ENCODE measurements around the gene MAJIN. TPM values are rescaled to one million over a fixed set of nuclear protein-coding genes. Genes with fewer than 3 reads are reported as not detected.
"Not testable (repeated sequence)": the region's sequence is repeated elsewhere in the genome, so short reads cannot be mapped to it uniquely, and the experiment has no call there.

The MAJIN gene
- total and polyA plus RNA-seq, 2 experiments from 2014 or later: not detected

DNA sequence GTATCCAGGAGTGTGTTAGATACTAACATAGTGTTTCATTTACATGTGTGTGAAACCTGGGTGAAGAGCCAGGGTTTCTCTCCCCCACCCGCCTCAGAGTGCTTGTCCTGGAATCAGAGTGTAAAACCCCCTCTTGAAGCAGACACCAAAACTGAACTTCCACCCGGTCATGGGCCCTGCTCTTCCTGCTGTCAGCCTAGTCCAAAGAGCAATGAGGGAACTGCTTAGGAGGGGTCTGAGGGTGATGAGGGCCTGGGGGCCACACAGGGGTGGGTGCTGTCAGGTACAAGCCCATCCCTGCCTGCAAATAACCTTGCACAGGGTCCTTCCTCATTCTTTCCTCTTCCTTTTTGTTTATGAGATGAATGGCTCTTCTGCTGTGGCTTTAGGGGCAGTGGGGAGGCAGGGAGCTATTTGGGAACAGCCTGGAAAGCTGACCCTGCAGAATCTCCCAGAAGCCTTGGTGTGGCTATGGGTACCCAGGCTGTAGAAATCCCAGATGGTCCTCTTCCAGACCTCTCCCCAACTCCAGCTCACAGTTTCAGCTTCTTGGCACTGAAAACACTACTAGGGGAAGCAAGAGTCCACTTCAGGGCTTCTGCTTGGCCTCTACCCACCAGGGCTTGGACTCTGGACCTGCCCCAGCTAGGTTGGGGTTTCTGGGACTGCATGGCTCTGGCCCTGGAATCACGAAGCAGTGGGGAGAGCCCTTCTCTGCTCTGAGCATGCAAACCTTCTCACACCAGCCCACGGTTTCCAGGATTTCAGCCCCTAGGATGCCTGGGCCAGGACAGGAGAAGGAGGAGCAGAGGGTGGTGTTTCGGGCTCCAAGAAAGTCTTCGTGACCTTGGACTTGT is 16.3 kb upstream of the MAJIN start:
- H3K36me3 Mint-ChIP-seq (ENCODE audit: low read depth): no peaks in the 10 kb centered on the region
- Histone ChIP-seq H3K79me2 (replicated peaks; ENCODE audit: insufficient read depth) (no peaks in the 10 kb centered on the region), H3K4me3 (no peak overlapping the region), H3K4me1 (ENCODE audit: insufficient read depth) (no peaks in the 10 kb centered on the region), H3K27me3 (ENCODE audit: insufficient read depth) (no peaks in the 10 kb centered on the region), H3K27ac (ENCODE audit: low read depth) (no peak overlapping the region), H2AFZ (no peak overlapping the region), H3K36me3 (ENCODE audit: insufficient read depth) (no peaks in the 10 kb centered on the region), H3F3A (replicated peaks; ENCODE audit: low read depth) (no peaks in the 10 kb centered on the region), H3K9me2 (ENCODE audit: insufficient read depth) (no peaks in the 10 kb centered on the region), H3K4me2 (no peak overlapping the region), H4K20me1 (replicated peaks; ENCODE audit: insufficient read depth) (no peaks in the 10 kb centered on the region)
- H3K27me3 Mint-ChIP-seq (ENCODE audit: insufficient read depth, low read depth, poor library complexity): peaks cover 10% of the 10 kb centered on the region
- H3K4me1 Mint-ChIP-seq: peaks cover 2% of the 10 kb centered on the region; the same call in 1 of the 3 replicates
- TF ChIP-seq EZH2 (IDR thresholded peaks at IDR 0.05; ENCODE audit: low read depth, unreplicated experiment) (no peak), EZH2phosphoT487 (IDR thresholded peaks at IDR 0.05; ENCODE audit: unreplicated experiment) (no peak)
- TF ChIP-seq, protein P1, sequence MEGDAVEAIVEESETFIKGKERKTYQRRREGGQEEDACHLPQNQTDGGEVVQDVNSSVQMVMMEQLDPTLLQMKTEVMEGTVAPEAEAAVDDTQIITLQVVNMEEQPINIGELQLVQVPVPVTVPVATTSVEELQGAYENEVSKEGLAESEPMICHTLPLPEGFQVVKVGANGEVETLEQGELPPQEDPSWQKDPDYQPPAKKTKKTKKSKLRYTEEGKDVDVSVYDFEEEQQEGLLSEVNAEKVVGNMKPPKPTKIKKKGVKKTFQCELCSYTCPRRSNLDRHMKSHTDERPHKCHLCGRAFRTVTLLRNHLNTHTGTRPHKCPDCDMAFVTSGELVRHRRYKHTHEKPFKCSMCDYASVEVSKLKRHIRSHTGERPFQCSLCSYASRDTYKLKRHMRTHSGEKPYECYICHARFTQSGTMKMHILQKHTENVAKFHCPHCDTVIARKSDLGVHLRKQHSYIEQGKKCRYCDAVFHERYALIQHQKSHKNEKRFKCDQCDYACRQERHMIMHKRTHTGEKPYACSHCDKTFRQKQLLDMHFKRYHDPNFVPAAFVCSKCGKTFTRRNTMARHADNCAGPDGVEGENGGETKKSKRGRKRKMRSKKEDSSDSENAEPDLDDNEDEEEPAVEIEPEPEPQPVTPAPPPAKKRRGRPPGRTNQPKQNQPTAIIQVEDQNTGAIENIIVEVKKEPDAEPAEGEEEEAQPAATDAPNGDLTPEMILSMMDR (conservative IDR thresholded peaks at IDR 0.05; ENCODE audit: low read depth in 2 of 2): no peak
- TF ChIP-seq, protein P2, sequence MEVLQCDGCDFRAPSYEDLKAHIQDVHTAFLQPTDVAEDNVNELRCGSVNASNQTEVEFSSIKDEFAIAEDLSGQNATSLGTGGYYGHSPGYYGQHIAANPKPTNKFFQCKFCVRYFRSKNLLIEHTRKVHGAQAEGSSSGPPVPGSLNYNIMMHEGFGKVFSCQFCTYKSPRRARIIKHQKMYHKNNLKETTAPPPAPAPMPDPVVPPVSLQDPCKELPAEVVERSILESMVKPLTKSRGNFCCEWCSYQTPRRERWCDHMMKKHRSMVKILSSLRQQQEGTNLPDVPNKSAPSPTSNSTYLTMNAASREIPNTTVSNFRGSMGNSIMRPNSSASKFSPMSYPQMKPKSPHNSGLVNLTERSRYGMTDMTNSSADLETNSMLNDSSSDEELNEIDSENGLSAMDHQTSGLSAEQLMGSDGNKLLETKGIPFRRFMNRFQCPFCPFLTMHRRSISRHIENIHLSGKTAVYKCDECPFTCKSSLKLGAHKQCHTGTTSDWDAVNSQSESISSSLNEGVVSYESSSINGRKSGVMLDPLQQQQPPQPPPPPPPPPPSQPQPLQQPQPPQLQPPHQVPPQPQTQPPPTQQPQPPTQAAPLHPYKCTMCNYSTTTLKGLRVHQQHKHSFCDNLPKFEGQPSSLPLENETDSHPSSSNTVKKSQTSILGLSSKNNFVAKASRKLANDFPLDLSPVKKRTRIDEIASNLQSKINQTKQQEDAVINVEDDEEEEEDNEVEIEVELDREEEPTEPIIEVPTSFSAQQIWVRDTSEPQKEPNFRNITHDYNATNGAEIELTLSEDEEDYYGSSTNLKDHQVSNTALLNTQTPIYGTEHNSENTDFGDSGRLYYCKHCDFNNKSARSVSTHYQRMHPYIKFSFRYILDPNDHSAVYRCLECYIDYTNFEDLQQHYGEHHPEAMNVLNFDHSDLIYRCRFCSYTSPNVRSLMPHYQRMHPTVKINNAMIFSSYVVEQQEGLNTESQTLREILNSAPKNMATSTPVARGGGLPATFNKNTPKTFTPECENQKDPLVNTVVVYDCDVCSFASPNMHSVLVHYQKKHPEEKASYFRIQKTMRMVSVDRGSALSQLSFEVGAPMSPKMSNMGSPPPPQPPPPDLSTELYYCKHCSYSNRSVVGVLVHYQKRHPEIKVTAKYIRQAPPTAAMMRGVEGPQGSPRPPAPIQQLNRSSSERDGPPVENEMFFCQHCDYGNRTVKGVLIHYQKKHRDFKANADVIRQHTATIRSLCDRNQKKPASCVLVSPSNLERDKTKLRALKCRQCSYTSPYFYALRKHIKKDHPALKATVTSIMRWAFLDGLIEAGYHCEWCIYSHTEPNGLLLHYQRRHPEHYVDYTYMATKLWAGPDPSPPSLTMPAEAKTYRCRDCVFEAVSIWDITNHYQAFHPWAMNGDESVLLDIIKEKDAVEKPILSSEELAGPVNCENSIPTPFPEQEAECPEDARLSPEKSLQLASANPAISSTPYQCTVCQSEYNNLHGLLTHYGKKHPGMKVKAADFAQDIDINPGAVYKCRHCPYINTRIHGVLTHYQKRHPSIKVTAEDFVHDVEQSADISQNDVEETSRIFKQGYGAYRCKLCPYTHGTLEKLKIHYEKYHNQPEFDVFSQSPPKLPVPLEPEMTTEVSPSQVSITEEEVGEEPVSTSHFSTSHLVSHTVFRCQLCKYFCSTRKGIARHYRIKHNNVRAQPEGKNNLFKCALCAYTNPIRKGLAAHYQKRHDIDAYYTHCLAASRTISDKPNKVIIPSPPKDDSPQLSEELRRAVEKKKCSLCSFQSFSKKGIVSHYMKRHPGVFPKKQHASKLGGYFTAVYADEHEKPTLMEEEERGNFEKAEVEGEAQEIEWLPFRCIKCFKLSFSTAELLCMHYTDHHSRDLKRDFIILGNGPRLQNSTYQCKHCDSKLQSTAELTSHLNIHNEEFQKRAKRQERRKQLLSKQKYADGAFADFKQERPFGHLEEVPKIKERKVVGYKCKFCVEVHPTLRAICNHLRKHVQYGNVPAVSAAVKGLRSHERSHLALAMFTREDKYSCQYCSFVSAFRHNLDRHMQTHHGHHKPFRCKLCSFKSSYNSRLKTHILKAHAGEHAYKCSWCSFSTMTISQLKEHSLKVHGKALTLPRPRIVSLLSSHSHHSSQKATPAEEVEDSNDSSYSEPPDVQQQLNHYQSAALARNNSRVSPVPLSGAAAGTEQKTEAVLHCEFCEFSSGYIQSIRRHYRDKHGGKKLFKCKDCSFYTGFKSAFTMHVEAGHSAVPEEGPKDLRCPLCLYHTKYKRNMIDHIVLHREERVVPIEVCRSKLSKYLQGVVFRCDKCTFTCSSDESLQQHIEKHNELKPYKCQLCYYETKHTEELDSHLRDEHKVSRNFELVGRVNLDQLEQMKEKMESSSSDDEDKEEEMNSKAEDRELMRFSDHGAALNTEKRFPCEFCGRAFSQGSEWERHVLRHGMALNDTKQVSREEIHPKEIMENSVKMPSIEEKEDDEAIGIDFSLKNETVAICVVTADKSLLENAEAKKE (CRISPR knock-in tag; IDR thresholded peaks at IDR 0.05): no peak
- DNase-seq (ENCODE audit: low spot score): no peak
- no peaks in the 10 kb centered on the region for H3K9me3 Mint-ChIP-seq
- no peak overlapping the region for H3K4me3 Mint-ChIP-seq
- no peak overlapping the region for H3K27ac Mint-ChIP-seq
- ATAC-seq: no peak

DNA sequence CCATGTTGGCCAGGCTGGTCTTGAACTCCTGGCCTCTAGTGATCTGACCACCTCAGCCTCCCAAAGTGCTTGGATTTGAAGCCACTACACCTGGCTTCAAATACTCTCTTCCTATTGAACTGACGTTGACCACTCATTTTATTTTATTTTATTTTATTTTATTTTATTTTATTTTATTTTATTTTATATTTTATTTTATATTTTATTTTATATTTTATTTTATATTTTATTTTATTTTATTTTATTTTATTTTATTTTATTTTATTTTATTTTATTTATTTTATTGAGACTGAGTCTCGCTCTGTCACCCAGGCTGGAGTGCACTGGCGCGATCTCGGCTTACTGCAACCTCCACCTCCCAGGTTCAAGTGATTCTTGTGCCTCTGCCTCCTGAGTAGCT is 11.4 kb upstream of the MAJIN start:
- not testable (repeated sequence) for H4K20me1 ChIP-seq (replicated peaks; ENCODE audit: insufficient read depth); H2AFZ ChIP-seq; H3K4me3 Mint-ChIP-seq; H3K9me2 ChIP-seq (ENCODE audit: insufficient read depth); H3K79me2 ChIP-seq (replicated peaks; ENCODE audit: insufficient read depth); H3K9me3 Mint-ChIP-seq; H3K27ac Mint-ChIP-seq; H3K4me2 ChIP-seq; H3K4me3 ChIP-seq; H3K4me1 Mint-ChIP-seq; H3K27me3 Mint-ChIP-seq (ENCODE audit: insufficient read depth, low read depth, poor library complexity); H3F3A ChIP-seq (replicated peaks; ENCODE audit: low read depth); H3K27me3 ChIP-seq (ENCODE audit: insufficient read depth); ATAC-seq; H3K36me3 Mint-ChIP-seq (ENCODE audit: low read depth); DNase-seq (ENCODE audit: low spot score); H3K27ac ChIP-seq (ENCODE audit: low read depth); H3K4me1 ChIP-seq (ENCODE audit: insufficient read depth); H3K36me3 ChIP-seq (ENCODE audit: insufficient read depth)
